Breast epithelium (tissue), 3 donors: ENCODE results near the gene ATP2B2.

ENCODE experiments used
- POLR2AphosphoS5 ChIP-seq, 3 donors: sonication (generic); formaldehyde crosslinking; IDR thresholded peaks; one replicate each; pipeline ENCODE4 v1.6.1; 2017; ENCODE audit warnings: antibody characterized with exemption in 3 of 3
- TF ChIP-seq, protein P1 (sequence below), 3 donors: fragments of 450-650 bp; IDR thresholded peaks; one replicate each; pipeline ENCODE4 v1.5.1; 2016 to 2017; ENCODE audit warnings: antibody characterized with exemption in 3 of 3, mild to moderate bottlenecking in 3 of 3, moderate library complexity in 3 of 3

DNA sequence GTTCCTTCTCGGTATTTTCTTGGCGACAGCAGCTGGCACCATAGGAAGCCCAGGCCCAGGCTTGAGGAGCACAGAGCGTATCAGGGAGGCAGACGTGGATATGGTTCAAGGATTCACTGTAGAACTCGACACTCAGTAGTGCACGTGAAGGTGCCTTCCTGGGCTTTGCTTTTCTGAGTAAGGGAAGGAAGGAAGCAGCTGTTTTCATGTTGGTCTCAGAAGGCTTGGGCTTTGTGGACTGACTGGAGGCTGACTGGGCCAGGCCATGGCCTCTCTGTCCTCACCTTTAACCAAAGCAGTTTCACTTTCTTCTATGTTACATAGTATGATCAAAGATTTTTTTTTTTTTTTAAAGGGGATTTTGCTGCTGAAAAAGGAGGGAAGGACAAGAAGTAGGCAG lies 205.7 kb downstream of the ATP2B2 start:
- TF ChIP-seq, protein P1, sequence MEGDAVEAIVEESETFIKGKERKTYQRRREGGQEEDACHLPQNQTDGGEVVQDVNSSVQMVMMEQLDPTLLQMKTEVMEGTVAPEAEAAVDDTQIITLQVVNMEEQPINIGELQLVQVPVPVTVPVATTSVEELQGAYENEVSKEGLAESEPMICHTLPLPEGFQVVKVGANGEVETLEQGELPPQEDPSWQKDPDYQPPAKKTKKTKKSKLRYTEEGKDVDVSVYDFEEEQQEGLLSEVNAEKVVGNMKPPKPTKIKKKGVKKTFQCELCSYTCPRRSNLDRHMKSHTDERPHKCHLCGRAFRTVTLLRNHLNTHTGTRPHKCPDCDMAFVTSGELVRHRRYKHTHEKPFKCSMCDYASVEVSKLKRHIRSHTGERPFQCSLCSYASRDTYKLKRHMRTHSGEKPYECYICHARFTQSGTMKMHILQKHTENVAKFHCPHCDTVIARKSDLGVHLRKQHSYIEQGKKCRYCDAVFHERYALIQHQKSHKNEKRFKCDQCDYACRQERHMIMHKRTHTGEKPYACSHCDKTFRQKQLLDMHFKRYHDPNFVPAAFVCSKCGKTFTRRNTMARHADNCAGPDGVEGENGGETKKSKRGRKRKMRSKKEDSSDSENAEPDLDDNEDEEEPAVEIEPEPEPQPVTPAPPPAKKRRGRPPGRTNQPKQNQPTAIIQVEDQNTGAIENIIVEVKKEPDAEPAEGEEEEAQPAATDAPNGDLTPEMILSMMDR (IDR thresholded peaks at IDR 0.05): no peak
- TF ChIP-seq POLR2AphosphoS5 (IDR thresholded peaks at IDR 0.05): no peak
